Liver (tissue), 9 donors: ENCODE data around the gene DTWD2. TPM values are rescaled to one million over a fixed set of nuclear protein-coding genes. Genes with fewer than 3 reads are reported as not detected.
"Not testable (repeated sequence)": the region's sequence is repeated elsewhere in the genome, so short reads cannot be mapped to it uniquely, and the experiment has no call there.

ENCODE experiments used
- DNase-seq: peaks from one replicate; pipeline ENCODE4 v3.0.0-alpha.2; 2017; ENCODE audit warnings: low spot score
- H3K27ac ChIP-seq, 2 donors: one replicate each; pipeline ENCODE4 v1.7.0; 2013; ENCODE audit warnings: inconsistent platforms in 2 of 2, low read length in 2 of 2, control low read depth in 1 of 2, low read depth in 1 of 2, mild to moderate bottlenecking in 1 of 2
- H3K27me3 ChIP-seq, 4 donors: one replicate each; pipeline versions ENCODE4 v1.6.1 to v1.7.0; 2013; ENCODE audit warnings: low read length in 3 of 4, inconsistent platforms in 1 of 4, mild to moderate bottlenecking in 1 of 4, moderate library complexity in 1 of 4; ENCODE audit not compliant: control insufficient read depth in 4 of 4, insufficient read depth in 4 of 4
- H3K36me3 ChIP-seq, 4 donors: one replicate each; pipeline versions ENCODE4 v1.6.1 to v1.7.0; 2013; ENCODE audit warnings: low read length in 3 of 4, mild to moderate bottlenecking in 3 of 4, low read depth in 1 of 4, moderate library complexity in 1 of 4; ENCODE audit not compliant: control insufficient read depth in 4 of 4, insufficient read depth in 3 of 4
- H3K4me1 ChIP-seq, 4 donors: one replicate each; pipeline versions ENCODE4 v1.6.1 to v1.7.0; 2013; ENCODE audit warnings: low read length in 3 of 4, mild to moderate bottlenecking in 3 of 4, moderate library complexity in 1 of 4; ENCODE audit not compliant: control insufficient read depth in 4 of 4, insufficient read depth in 4 of 4
- H3K4me3 ChIP-seq, 3 donors: one replicate each; pipeline versions ENCODE4 v1.6.1 to v1.7.0; 2013; ENCODE audit warnings: low read length in 3 of 3, control low read depth in 1 of 3, low read depth in 1 of 3, mild to moderate bottlenecking in 1 of 3
- H3K9ac ChIP-seq, 2 donors: one replicate each; pipeline ENCODE4 v1.7.0; 2013; ENCODE audit warnings: low read length in 2 of 2, mild to moderate bottlenecking in 2 of 2, moderate library complexity in 2 of 2, control low read depth in 1 of 2, low read depth in 1 of 2
- H3K9me3 ChIP-seq, 4 donors: one replicate each; pipeline versions ENCODE4 v1.6.1 to v1.7.0; 2013; ENCODE audit warnings: low read length in 3 of 4; ENCODE audit not compliant: control insufficient read depth in 4 of 4
- ATF3 ChIP-seq: IDR thresholded peaks from 2 replicates; pipeline ENCODE4 v1.6.1; 2016; ENCODE audit warnings: antibody characterized with exemption
- FOXA1 ChIP-seq: IDR thresholded peaks from 2 replicates; pipeline ENCODE4 v1.6.1; 2016; ENCODE audit warnings: antibody characterized with exemption
- HNF4A ChIP-seq, 2 donors: conservative IDR thresholded peaks; 2 replicates each; pipeline ENCODE4 v1.6.1; 2016; ENCODE audit warnings: antibody characterized with exemption in 2 of 2, mild to moderate bottlenecking in 2 of 2
- HNF4G ChIP-seq: IDR thresholded peaks from 2 replicates; pipeline ENCODE4 v1.6.1; 2016; ENCODE audit warnings: antibody characterized with exemption
- JUND ChIP-seq, 2 donors: IDR thresholded peaks; 2 replicates each; pipeline ENCODE4 v1.6.1; 2016; ENCODE audit warnings: antibody characterized with exemption in 2 of 2
- NR2F2 ChIP-seq: IDR thresholded peaks from 2 replicates; pipeline ENCODE4 v1.6.1; 2016; ENCODE audit warnings: antibody characterized with exemption
- RXRA ChIP-seq, 2 donors: IDR thresholded peaks; 2 replicates each; pipeline ENCODE4 v1.6.1; 2017 to 2018; ENCODE audit warnings: antibody characterized with exemption in 2 of 2, mild to moderate bottlenecking in 1 of 2
- SP1 ChIP-seq: IDR thresholded peaks from 2 replicates; pipeline ENCODE4 v1.6.1; 2018; ENCODE audit warnings: antibody characterized with exemption, mild to moderate bottlenecking
- YY1 ChIP-seq: IDR thresholded peaks from 2 replicates; pipeline ENCODE4 v1.6.1; 2016; ENCODE audit warnings: antibody characterized with exemption, mild to moderate bottlenecking
- ZBTB33 ChIP-seq: IDR thresholded peaks from 2 replicates; pipeline ENCODE4 v1.6.1; 2016; ENCODE audit warnings: antibody characterized with exemption
- WGBS: extraction: QIAGEN DNeasy Blood & Tissue Kit; methylation state at CpG from one replicate; pipeline ENCODE4 v1.1.7; 2013; 5-methylcytosine and 5-hydroxymethylcytosine counted together
- polyA plus RNA-seq, 2 donors: library from polyadenylated mRNA; stranded (reverse) in 1 of 2; unstranded in 1 of 2; fragments of 200-250 nt in 1 of 2; fragments of >200 nt in 1 of 2; fragmentation: Nextera tagmentation in 1 of 2; extraction: Ambion mirVana in 1 of 2; gene quantifications; one replicate each; pipeline versions ENCODE4 v1.2.1 to v1.2.3, GENCODE V29; 2013 to 2015
- total RNA-seq, 2 donors: library from RNA; depleted of rRNA; stranded (reverse); fragments of >200 nt; gene quantifications; one replicate each; pipeline ENCODE4 v1.2.3, GENCODE V29; 2014
- TF ChIP-seq, protein P1 (sequence below): fragments of 150-350 bp; IDR thresholded peaks from 2 replicates; pipeline ENCODE4 v1.5.1; 2017; ENCODE audit warnings: improper control_type of control experiment, low read depth, low read length; ENCODE audit not compliant: missing input control
- TF ChIP-seq, protein P2 (sequence below): IDR thresholded peaks from 2 replicates; pipeline ENCODE4 v1.6.1; 2016; ENCODE audit warnings: antibody characterized with exemption, mild to moderate bottlenecking
- donor health status: healthy.
- donor health status: healthy.
- donor health status: healthy.
- donor health status: healthy.
- donor health status: healthy.

The DTWD2 gene
- total and polyA plus RNA-seq, 4 donors = 2.3 to 10.7 (median 4.3) TPM

- Histone ChIP-seq H3K9ac (no peak overlapping the region), H3K36me3 (peaks cover 0 to 2% (median 0%) of the 10 kb centered on the region in 4 donors), H3K4me3 (no peak overlapping the region), H3K27me3 (no peaks in the 10 kb centered on the region), H3K27ac (no peak overlapping the region), H3K4me1 (peaks cover 0 to 4% (median 0%) of the 10 kb centered on the region in 4 donors), H3K9me3 (no peaks in the 10 kb centered on the region)
- no peak for DNase-seq
- 92% methylated on average over 2 of the region's 2 CpGs for WGBS
- TF ChIP-seq SP1 = no peak
Observed at GRCh38 chr5:118967059-118967508, 21.3 kb downstream of the DTWD2 start.

- no peak overlapping the region for H3K4me3 ChIP-seq
- no peaks in the 10 kb centered on the region for H3K9me3 ChIP-seq
- TF ChIP-seq JUND (IDR thresholded peaks at IDR 0.05) (no peak), SP1 (no peak), ATF3 (no peak), FOXA1 (no peak), HNF4G (no peak), NR2F2 (no peak), RXRA (IDR thresholded peaks at IDR 0.05) (no peak), YY1 (no peak), ZBTB33 (no peak), HNF4A (conservative IDR thresholded peaks at IDR 0.05) (no peak)
- TF ChIP-seq, protein P1, sequence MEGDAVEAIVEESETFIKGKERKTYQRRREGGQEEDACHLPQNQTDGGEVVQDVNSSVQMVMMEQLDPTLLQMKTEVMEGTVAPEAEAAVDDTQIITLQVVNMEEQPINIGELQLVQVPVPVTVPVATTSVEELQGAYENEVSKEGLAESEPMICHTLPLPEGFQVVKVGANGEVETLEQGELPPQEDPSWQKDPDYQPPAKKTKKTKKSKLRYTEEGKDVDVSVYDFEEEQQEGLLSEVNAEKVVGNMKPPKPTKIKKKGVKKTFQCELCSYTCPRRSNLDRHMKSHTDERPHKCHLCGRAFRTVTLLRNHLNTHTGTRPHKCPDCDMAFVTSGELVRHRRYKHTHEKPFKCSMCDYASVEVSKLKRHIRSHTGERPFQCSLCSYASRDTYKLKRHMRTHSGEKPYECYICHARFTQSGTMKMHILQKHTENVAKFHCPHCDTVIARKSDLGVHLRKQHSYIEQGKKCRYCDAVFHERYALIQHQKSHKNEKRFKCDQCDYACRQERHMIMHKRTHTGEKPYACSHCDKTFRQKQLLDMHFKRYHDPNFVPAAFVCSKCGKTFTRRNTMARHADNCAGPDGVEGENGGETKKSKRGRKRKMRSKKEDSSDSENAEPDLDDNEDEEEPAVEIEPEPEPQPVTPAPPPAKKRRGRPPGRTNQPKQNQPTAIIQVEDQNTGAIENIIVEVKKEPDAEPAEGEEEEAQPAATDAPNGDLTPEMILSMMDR = no peak
- TF ChIP-seq, protein P2, sequence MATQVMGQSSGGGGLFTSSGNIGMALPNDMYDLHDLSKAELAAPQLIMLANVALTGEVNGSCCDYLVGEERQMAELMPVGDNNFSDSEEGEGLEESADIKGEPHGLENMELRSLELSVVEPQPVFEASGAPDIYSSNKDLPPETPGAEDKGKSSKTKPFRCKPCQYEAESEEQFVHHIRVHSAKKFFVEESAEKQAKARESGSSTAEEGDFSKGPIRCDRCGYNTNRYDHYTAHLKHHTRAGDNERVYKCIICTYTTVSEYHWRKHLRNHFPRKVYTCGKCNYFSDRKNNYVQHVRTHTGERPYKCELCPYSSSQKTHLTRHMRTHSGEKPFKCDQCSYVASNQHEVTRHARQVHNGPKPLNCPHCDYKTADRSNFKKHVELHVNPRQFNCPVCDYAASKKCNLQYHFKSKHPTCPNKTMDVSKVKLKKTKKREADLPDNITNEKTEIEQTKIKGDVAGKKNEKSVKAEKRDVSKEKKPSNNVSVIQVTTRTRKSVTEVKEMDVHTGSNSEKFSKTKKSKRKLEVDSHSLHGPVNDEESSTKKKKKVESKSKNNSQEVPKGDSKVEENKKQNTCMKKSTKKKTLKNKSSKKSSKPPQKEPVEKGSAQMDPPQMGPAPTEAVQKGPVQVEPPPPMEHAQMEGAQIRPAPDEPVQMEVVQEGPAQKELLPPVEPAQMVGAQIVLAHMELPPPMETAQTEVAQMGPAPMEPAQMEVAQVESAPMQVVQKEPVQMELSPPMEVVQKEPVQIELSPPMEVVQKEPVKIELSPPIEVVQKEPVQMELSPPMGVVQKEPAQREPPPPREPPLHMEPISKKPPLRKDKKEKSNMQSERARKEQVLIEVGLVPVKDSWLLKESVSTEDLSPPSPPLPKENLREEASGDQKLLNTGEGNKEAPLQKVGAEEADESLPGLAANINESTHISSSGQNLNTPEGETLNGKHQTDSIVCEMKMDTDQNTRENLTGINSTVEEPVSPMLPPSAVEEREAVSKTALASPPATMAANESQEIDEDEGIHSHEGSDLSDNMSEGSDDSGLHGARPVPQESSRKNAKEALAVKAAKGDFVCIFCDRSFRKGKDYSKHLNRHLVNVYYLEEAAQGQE = no peak
- H3K36me3 ChIP-seq = peaks cover 0 to 2% (median 0%) of the 10 kb centered on the region in 4 donors
- H3K27ac ChIP-seq = no peak overlapping the region
- no peak for DNase-seq
- H3K9ac ChIP-seq = no peak overlapping the region
- H3K27me3 ChIP-seq = no peaks in the 10 kb centered on the region
- 87% methylated on average over 3 of the region's 3 CpGs for WGBS
- H3K4me1 ChIP-seq = peaks cover 0 to 4% (median 0%) of the 10 kb centered on the region in 4 donors
Observed at GRCh38 chr5:118965890-118966289, 22.5 kb downstream of the DTWD2 start.

DNA sequence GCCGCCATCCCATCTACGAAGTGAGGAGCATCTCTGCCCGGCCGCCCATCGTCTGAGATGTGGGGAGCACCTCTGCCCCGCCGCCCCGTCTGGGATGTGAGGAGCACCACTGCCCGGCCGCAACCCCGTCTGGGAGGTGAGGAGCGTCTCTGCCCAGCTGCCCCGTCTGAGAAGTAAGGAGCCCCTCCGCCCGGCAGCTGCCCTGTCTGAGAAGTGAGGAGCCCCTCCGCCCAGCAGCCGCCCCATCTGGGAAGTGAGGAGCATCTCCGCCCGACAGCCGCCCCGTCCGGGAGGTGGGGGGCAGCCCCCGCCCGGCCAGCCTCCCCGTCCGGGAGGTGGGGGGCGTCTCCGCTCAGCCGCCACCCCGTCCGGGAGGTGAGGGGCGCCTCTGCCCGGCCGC is 23.4 kb downstream of the DTWD2 start:
- H3K27me3 ChIP-seq, H3K27ac ChIP-seq, DNase-seq, H3K9me3 ChIP-seq, H3K4me3 ChIP-seq, H3K36me3 ChIP-seq, H3K9ac ChIP-seq, H3K4me1 ChIP-seq: not testable (repeated sequence)
- WGBS = 98% methylated on average over 34 of the region's 34 CpGs

DNA sequence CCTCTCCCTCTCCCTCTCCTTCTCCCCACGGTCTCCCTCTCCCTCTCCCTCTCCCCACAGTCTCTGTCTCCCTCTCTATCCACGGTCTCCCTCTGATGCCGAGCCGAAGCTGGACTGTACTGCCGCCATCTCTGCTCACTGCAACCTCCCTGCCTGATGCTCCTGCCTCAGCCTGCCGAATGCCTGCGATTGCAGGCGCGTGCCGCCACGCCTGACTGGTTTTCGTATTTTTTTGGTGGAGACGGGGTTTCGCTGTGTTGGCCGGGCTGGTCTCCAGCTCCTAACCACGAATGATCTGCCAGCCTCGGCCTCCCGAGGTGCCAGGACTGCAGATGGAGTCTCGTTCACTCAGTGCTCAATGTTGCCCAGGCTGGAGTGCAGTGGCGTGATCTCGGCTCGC is 24.0 kb downstream of the DTWD2 start:
- not testable (repeated sequence) for H3K4me1 ChIP-seq, H3K27ac ChIP-seq, H3K9me3 ChIP-seq, H3K27me3 ChIP-seq, H3K4me3 ChIP-seq, H3K36me3 ChIP-seq, H3K9ac ChIP-seq, DNase-seq
- 95% methylated on average over 21 of the region's 22 CpGs for WGBS
